KOPT-K1 (cell line): Measurements from ENCODE around the gene FRS3.
A peak's percentile ranks its signal among the peaks of the same experiment; 100 is the strongest.

Experiments
- H3K27ac ChIP-seq: fragments of 200-600 bp; sonication (generic); 2 replicates; pipeline ENCODE4 v1.5.1; 2016; ENCODE audit warnings: antibody characterized with exemption, mild to moderate bottlenecking, low read depth, low read length; ENCODE audit not compliant: poor library complexity, severe bottlenecking
- H3K36me3 ChIP-seq: fragments of 200-600 bp; sonication (generic); 2 replicates; pipeline ENCODE4 v1.5.1; 2017; ENCODE audit warnings: antibody characterized with exemption, mild to moderate bottlenecking, low read length, moderate library complexity; ENCODE audit not compliant: insufficient read depth
- H3K9me3 ChIP-seq: fragments of 200-600 bp; sonication (generic); 2 replicates; pipeline ENCODE4 v1.5.1; 2017; ENCODE audit warnings: antibody characterized with exemption, low read length, mild to moderate bottlenecking; ENCODE audit not compliant: insufficient read depth, poor library complexity, severe bottlenecking

FRS3 gene

GRCh38 chr6:41746107-41746506 is 33.6 kb downstream of the FRS3 start:
- Histone ChIP-seq H3K36me3 (no peaks in the 10 kb centered on the region), H3K9me3 (no peaks in the 10 kb centered on the region), H3K27ac (no peak overlapping the region)

GRCh38 chr6:41744236-41744787 is 35.4 kb downstream of the FRS3 start:
- Histone ChIP-seq H3K9me3 (no peaks in the 10 kb centered on the region), H3K36me3 (no peaks in the 10 kb centered on the region), H3K27ac (no peak overlapping the region)

GRCh38 chr6:41743406-41744235 is 36.1 kb downstream of the FRS3 start:
- Histone ChIP-seq H3K27ac (no peak overlapping the region), H3K9me3 (no peaks in the 10 kb centered on the region), H3K36me3 (no peaks in the 10 kb centered on the region)

- Histone ChIP-seq H3K27ac (no peak overlapping the region), H3K36me3 (no peaks in the 10 kb centered on the region), H3K9me3 (no peaks in the 10 kb centered on the region)
Observed at GRCh38 chr6:41741625-41742490, 37.8 kb downstream of the FRS3 start.

GRCh38 chr6:41740366-41741162 is 39.1 kb downstream of the FRS3 start:
- Histone ChIP-seq H3K36me3 (no peaks in the 10 kb centered on the region), H3K9me3 (no peaks in the 10 kb centered on the region), H3K27ac (no peak overlapping the region)

GRCh38 chr6:41739041-41739440 is 40.7 kb downstream of the FRS3 start:
- no peaks in the 10 kb centered on the region for H3K36me3 ChIP-seq
- no peaks in the 10 kb centered on the region for H3K9me3 ChIP-seq
- no peak overlapping the region for H3K27ac ChIP-seq

GRCh38 chr6:41737591-41738130 is 42.0 kb downstream of the FRS3 start:
- H3K27ac ChIP-seq = no peak overlapping the region
- H3K36me3 ChIP-seq = no peaks in the 10 kb centered on the region
- H3K9me3 ChIP-seq = no peaks in the 10 kb centered on the region

GRCh38 chr6:41736800-41737555 is 42.7 kb downstream of the FRS3 start:
- no peaks in the 10 kb centered on the region for H3K36me3 ChIP-seq
- H3K27ac ChIP-seq = no peak overlapping the region
- no peaks in the 10 kb centered on the region for H3K9me3 ChIP-seq

- Histone ChIP-seq H3K9me3 (no peaks in the 10 kb centered on the region), H3K27ac (no peak overlapping the region), H3K36me3 (no peaks in the 10 kb centered on the region)
Observed at GRCh38 chr6:41736186-41736733, 43.4 kb downstream of the FRS3 start.

- no peaks in the 10 kb centered on the region for H3K36me3 ChIP-seq
- peak within 1 kb of the TSS; percentile 49 for H3K27ac ChIP-seq
- H3K9me3 ChIP-seq = no peaks in the 10 kb centered on the region
Observed at GRCh38 chr6:41735427-41736185, 44.1 kb downstream of the FRS3 start, which contains the start of gene TFEB. Gene TFEB (minus strand): TSS chr6:41735608. CDS start chr6:41691213, 44,395 bp downstream.

- H3K27ac ChIP-seq = peak overlapping the region; percentile 49
- no peaks in the 10 kb centered on the region for H3K9me3 ChIP-seq
- no peaks in the 10 kb centered on the region for H3K36me3 ChIP-seq
Observed at GRCh38 chr6:41734666-41735426, 44.9 kb downstream of the FRS3 start.

GRCh38 chr6:41733707-41734665 is 45.7 kb downstream of the FRS3 start:
- H3K36me3 ChIP-seq = no peaks in the 10 kb centered on the region
- H3K27ac ChIP-seq = peak overlapping the region; percentile 49
- no peaks in the 10 kb centered on the region for H3K9me3 ChIP-seq
